Upper lobe of left lung (tissue), 4 donors: Measurements from ENCODE around the gene POSTN.

Experiments
- EP300 ChIP-seq, 4 donors: sonication (generic); formaldehyde crosslinking; IDR thresholded peaks; one replicate each; pipeline ENCODE4 v1.5.1; 2017; ENCODE audit warnings: antibody characterized with exemption in 4 of 4, control low read depth in 2 of 4
- POLR2A ChIP-seq, 4 donors: fragments of 450-650 bp; IDR thresholded peaks; one replicate each; pipeline ENCODE4 v1.5.1; 2016 to 2017; ENCODE audit warnings: antibody characterized with exemption in 4 of 4, mild to moderate bottlenecking in 2 of 4
- TF ChIP-seq, protein P1 (sequence below), 6 experiments: fragments of 450-650 bp in 4 of 6; fragments of 200-600 bp in 2 of 6; sonication (generic) in 2 of 6; IDR thresholded peaks; one replicate each; pipeline ENCODE4 v1.5.1; 2016 to 2019; ENCODE audit warnings: antibody characterized with exemption in 6 of 6

DNA sequence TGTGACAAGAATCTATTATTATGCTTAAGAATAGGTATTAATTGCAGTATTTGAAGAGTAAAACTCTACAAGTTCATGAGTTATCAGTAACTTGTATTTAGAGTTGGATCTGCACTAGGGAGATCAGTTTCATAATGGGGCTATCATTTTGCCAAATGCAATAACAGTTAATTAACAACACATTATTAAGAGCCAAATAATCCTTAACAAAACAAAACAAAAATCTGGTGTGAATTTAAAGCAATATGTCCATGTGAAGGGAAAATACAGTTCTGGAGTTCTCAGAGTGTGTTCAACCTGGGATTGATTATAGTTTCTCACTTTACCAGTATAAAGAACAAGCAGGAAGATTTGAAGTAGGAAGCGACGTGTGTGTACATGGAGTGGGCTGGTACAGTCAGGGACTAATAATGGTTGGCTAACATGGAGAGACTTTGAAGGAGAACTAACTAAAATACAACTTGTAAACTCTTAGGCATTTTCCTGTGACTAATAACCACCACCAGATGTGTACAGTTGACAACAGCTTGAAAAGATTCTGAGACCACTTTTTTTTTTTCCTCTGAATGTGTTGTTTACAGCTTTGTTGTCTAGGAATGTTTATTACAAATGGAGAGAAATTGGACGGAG is 58.5 kb downstream of the POSTN start:
- TF ChIP-seq POLR2A (IDR thresholded peaks at IDR 0.05) = no peak
- TF ChIP-seq, protein P1, sequence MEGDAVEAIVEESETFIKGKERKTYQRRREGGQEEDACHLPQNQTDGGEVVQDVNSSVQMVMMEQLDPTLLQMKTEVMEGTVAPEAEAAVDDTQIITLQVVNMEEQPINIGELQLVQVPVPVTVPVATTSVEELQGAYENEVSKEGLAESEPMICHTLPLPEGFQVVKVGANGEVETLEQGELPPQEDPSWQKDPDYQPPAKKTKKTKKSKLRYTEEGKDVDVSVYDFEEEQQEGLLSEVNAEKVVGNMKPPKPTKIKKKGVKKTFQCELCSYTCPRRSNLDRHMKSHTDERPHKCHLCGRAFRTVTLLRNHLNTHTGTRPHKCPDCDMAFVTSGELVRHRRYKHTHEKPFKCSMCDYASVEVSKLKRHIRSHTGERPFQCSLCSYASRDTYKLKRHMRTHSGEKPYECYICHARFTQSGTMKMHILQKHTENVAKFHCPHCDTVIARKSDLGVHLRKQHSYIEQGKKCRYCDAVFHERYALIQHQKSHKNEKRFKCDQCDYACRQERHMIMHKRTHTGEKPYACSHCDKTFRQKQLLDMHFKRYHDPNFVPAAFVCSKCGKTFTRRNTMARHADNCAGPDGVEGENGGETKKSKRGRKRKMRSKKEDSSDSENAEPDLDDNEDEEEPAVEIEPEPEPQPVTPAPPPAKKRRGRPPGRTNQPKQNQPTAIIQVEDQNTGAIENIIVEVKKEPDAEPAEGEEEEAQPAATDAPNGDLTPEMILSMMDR (IDR thresholded peaks at IDR 0.05) = no peak
- no peak for TF ChIP-seq EP300 (IDR thresholded peaks at IDR 0.05)
